IPS-20b (cell line): Measurements from ENCODE around the gene SVIL.

ENCODE experiments used
- H3K27ac ChIP-seq: one replicate; pipeline ENCODE4 v1.5.1; 2013; ENCODE audit warnings: low read length
- H3K27me3 ChIP-seq: 2 replicates; pipeline ENCODE4 v1.6.1; 2013; ENCODE audit warnings: mild to moderate bottlenecking, low read length, inconsistent platforms; ENCODE audit not compliant: insufficient read depth
- H3K36me3 ChIP-seq: 2 replicates; pipeline ENCODE4 v1.6.1; 2013; ENCODE audit warnings: low read depth, mild to moderate bottlenecking, inconsistent platforms, low read length, moderate library complexity; ENCODE audit not compliant: insufficient read depth
- H3K4me1 ChIP-seq: 2 replicates; pipeline ENCODE4 v1.6.1; 2013; ENCODE audit warnings: mild to moderate bottlenecking, control low read depth, inconsistent platforms, low read length, moderate library complexity; ENCODE audit not compliant: insufficient read depth
- H3K4me3 ChIP-seq: 2 replicates; pipeline ENCODE4 v1.5.1; 2013; ENCODE audit warnings: mild to moderate bottlenecking, low read length, inconsistent platforms
- H3K9ac ChIP-seq: 2 replicates; pipeline ENCODE4 v1.6.1; 2013; ENCODE audit warnings: low read depth, mild to moderate bottlenecking, inconsistent platforms, low read length, moderate library complexity
- H3K9me3 ChIP-seq: 2 replicates; pipeline ENCODE4 v1.6.1; 2013; ENCODE audit warnings: mild to moderate bottlenecking, low read depth, low read length, inconsistent platforms; ENCODE audit not compliant: insufficient read depth

SVIL gene

DNA sequence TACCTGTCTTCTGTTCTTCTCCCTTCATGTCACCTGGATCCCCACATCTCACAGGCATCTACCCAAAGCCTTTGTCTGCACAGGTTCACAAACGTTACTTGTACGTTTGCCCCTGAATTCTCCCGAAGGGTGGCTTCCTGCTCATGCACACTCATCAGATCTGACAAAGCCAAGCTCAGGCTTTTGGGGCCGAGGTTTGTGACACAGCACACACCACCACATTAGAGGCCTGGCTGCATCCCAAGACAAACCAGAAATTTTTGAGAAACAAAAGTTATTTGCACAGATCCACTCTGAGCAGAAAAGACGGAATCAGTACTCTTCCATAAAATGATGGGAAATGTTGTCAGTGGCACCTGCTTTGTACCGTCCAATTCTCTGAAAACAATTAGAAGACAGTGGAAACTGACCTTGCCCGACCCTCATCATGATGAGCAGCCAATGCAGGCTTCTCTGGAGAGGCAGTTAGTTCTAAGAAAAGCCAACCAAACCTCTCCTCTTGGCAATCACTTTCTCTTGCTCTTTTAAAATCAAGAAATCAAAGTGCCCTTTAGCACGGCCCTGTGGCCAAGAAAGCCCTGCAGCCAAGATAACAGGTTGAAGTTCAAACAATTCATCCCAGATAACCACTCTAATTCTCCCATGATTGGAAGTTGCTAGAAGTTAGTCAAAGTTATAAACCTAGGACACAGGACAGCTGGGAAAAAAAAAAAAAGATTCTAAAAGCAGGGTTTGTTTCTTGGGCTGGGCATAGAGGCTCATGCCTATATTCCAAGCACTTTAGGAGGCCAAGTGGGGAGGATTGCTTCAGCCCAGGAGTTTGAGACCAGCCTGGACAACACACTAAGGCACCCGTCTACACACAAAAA is 13.6 kb upstream of the SVIL start:
- no peak overlapping the region for H3K4me3 ChIP-seq
- peaks cover 13% of the 10 kb centered on the region for H3K4me1 ChIP-seq
- no peak overlapping the region for H3K9ac ChIP-seq
- no peaks in the 10 kb centered on the region for H3K27me3 ChIP-seq
- H3K27ac ChIP-seq = no peak overlapping the region
- no peaks in the 10 kb centered on the region for H3K36me3 ChIP-seq
- no peaks in the 10 kb centered on the region for H3K9me3 ChIP-seq

DNA sequence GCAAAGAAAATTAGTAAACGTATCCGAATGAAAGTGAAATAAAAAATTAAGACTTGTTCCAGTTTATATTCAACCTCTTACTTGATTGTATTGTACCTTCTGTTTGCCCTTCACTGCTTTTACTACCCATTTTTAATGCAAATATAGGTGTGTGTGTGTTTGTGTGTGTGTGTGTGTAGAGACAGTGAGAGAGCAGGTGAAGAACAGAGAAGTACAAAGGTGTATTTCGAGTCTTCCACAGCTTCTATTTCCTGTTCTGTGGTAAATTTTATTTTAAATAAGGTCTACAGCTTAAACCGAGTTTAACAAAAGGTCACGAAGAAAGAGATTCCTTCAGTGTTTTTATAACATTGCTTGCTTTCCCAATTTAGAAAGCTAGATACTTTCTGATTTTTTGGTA is 12.7 kb upstream of the SVIL start:
- no peak overlapping the region for H3K9ac ChIP-seq
- peaks cover 18% of the 10 kb centered on the region for H3K4me1 ChIP-seq
- H3K36me3 ChIP-seq = no peaks in the 10 kb centered on the region
- H3K27me3 ChIP-seq = no peaks in the 10 kb centered on the region
- H3K27ac ChIP-seq = no peak overlapping the region
- H3K4me3 ChIP-seq = no peak overlapping the region
- H3K9me3 ChIP-seq = no peaks in the 10 kb centered on the region

GRCh38 chr10:29646960-29647461 is 12.2 kb upstream of the SVIL start:
- Histone ChIP-seq H3K9me3 (no peaks in the 10 kb centered on the region), H3K27ac (no peak overlapping the region), H3K9ac (no peak overlapping the region), H3K4me1 (peaks cover 18% of the 10 kb centered on the region), H3K36me3 (no peaks in the 10 kb centered on the region), H3K27me3 (no peaks in the 10 kb centered on the region), H3K4me3 (no peak overlapping the region)

- no peak overlapping the region for H3K27ac ChIP-seq
- no peaks in the 10 kb centered on the region for H3K36me3 ChIP-seq
- H3K9me3 ChIP-seq = no peaks in the 10 kb centered on the region
- no peak overlapping the region for H3K9ac ChIP-seq
- no peaks in the 10 kb centered on the region for H3K27me3 ChIP-seq
- H3K4me3 ChIP-seq = no peak overlapping the region
- H3K4me1 ChIP-seq = peaks cover 18% of the 10 kb centered on the region
Observed at GRCh38 chr10:29646238-29646902, 11.6 kb upstream of the SVIL start.

- Histone ChIP-seq H3K36me3 (no peaks in the 10 kb centered on the region), H3K9ac (no peak overlapping the region), H3K4me1 (peaks cover 18% of the 10 kb centered on the region), H3K4me3 (no peak overlapping the region), H3K27me3 (no peaks in the 10 kb centered on the region), H3K27ac (no peak overlapping the region), H3K9me3 (no peaks in the 10 kb centered on the region)
Observed at GRCh38 chr10:29643771-29644501, 9.2 kb upstream of the SVIL start.

DNA sequence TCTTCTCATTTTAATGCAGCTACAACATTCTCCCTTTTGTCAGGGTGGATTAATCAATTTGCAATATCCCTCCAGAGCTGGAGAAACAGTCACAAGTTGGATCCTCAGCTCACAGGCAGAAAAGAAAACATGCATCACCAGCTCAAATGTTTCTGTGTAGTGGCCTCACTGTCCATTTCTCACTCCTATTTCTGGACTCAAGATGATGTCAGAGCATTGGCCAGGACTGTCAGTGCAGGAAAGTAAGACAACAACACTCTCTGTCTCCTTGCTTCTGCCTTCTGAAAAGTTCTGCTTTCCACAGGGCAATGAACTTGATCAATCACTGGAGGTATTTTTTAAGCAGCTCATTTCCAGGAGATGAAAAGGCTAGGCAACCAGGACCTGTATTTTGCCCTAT is 8.2 kb upstream of the SVIL start:
- no peak overlapping the region for H3K27ac ChIP-seq
- H3K4me1 ChIP-seq = peaks cover 18% of the 10 kb centered on the region
- H3K27me3 ChIP-seq = no peaks in the 10 kb centered on the region
- H3K4me3 ChIP-seq = no peak overlapping the region
- no peaks in the 10 kb centered on the region for H3K9me3 ChIP-seq
- no peaks in the 10 kb centered on the region for H3K36me3 ChIP-seq
- no peak overlapping the region for H3K9ac ChIP-seq

DNA sequence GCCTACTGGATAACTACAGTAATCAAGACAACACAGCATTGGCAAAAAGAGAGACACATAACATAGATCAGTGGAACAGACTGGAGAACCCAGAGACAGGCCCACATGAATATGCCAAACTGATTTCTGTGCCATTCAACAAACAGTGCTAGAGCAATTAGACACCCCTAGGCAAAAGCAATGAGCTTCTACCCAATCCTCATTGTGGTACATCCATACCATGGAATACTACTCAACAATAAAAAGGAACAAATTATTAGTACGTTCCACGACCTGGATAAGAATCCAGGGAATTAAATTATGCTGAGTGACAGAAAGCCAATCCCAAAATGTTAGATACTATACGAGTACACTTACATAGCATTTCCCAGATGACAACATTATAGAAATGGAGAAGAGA is 2.8 kb upstream of the SVIL start:
- H3K4me1 ChIP-seq = peaks cover 28% of the 10 kb centered on the region
- no peak overlapping the region for H3K27ac ChIP-seq
- H3K9ac ChIP-seq = no peak overlapping the region
- no peaks in the 10 kb centered on the region for H3K9me3 ChIP-seq
- no peaks in the 10 kb centered on the region for H3K36me3 ChIP-seq
- no peak overlapping the region for H3K4me3 ChIP-seq
- H3K27me3 ChIP-seq = no peaks in the 10 kb centered on the region

- Histone ChIP-seq H3K36me3 (no peaks in the 10 kb centered on the region), H3K4me1 (peaks cover 28% of the 10 kb centered on the region), H3K9me3 (no peaks in the 10 kb centered on the region), H3K9ac (peak overlapping the region; percentile 21; the same call in 1 of the 2 replicates), H3K4me3 (no peak overlapping the region), H3K27me3 (no peaks in the 10 kb centered on the region), H3K27ac (peak overlapping the region; percentile 20)
Observed at GRCh38 chr10:29636178-29636577, 1.4 kb upstream of the SVIL start.

DNA sequence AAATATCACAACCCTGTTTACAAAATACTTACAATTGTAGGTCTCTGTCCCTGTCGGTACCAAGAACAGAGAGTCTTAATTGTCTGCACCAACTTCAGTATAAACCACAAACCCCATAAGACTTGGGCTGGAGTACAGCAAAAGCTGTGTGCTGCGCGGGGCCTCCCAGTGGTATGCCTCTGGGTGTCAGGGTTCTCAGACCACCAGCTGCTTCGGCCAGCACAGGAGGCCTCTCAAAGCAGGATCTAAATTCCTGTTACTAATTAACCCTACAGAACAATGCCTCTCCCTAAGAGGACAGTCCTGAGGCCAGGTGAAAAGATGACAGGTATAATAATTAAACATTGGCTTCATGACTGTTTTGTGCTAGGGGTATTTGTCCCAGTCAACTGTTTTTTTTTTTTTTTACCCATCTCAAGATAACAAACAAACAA is 957 bp upstream of the SVIL start:
- Histone ChIP-seq H3K27ac (no peak overlapping the region), H3K4me3 (0 out of 2 replicates have a peak overlapping the region, but pooled peaks have one; percentile 4), H3K27me3 (no peaks in the 10 kb centered on the region), H3K36me3 (no peaks in the 10 kb centered on the region), H3K4me1 (peaks cover 28% of the 10 kb centered on the region), H3K9ac (peak overlapping the region; percentile 21; the same call in 1 of the 2 replicates), H3K9me3 (no peaks in the 10 kb centered on the region)

- H3K27me3 ChIP-seq = no peaks in the 10 kb centered on the region
- H3K4me1 ChIP-seq = peaks cover 28% of the 10 kb centered on the region
- peak overlapping the region; percentile 67 for H3K27ac ChIP-seq
- no peaks in the 10 kb centered on the region for H3K36me3 ChIP-seq
- peak overlapping the region; percentile 42 for H3K4me3 ChIP-seq
- H3K9me3 ChIP-seq = no peaks in the 10 kb centered on the region
- peak overlapping the region; percentile 49; the same call in 1 of the 2 replicates for H3K9ac ChIP-seq
Observed at GRCh38 chr10:29634105-29634504, 666 bp downstream of the SVIL start.

- no peaks in the 10 kb centered on the region for H3K36me3 ChIP-seq
- H3K4me1 ChIP-seq = peaks cover 22% of the 10 kb centered on the region
- H3K4me3 ChIP-seq = no peak overlapping the region
- no peak overlapping the region for H3K27ac ChIP-seq
- H3K27me3 ChIP-seq = no peaks in the 10 kb centered on the region
- H3K9ac ChIP-seq = no peak overlapping the region
- no peaks in the 10 kb centered on the region for H3K9me3 ChIP-seq
Observed at GRCh38 chr10:29631049-29631339, 3.8 kb downstream of the SVIL start.
